Loucy (cell line): Measurements from ENCODE around the gene RPS6KA2.

Experiments used
- EZH2phosphoT487 ChIP-seq: fragments of 200-600 bp; IDR thresholded peaks from 2 replicates; pipeline ENCODE4 v1.6.1; 2018; ENCODE audit warnings: antibody characterized with exemption, mild to moderate bottlenecking, moderate library complexity, borderline replicate concordance
- TF ChIP-seq, protein P1 (sequence below): fragments of 200-600 bp; sonication (generic); conservative IDR thresholded peaks from 2 replicates; pipeline ENCODE4 v1.5.1; 2014; ENCODE audit warnings: mild to moderate bottlenecking, antibody characterized with exemption, low read length

DNA sequence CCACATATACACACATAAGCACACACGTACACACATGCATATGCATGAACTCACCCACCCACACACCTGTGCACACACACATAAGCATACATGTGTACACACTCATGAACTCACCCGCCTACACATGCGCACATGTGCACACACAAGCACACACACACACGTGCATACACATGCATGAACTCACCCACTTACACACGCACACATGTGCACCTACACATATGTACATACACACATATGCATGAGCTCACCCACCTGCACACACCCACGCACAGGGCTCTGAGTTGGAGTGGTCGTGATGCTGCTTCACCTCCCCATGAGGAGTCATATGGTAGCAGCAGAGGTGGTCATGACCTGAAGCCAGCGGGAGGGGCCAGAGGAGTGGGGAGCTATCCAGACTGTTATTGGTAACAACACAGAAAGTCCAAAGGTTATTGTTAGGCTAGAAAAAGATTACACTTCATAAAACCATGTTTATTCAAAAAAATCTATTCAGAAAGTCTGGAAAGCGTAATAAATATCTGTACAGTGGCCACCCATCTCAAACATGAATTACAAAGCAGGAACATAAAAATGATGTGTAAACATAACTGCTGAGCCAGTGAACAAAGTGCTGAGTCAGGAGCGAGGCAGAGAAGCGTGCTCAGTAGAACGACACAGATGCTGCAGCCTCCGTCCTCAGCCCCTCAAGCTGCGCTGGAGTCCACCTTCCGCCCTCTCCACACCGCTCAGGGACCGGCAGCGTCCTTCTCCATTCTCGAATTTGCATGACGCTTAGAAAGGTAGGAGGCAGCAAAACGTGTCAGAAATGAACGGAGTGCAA, 217.9 kb downstream of the RPS6KA2 start:
- TF ChIP-seq, protein P1, sequence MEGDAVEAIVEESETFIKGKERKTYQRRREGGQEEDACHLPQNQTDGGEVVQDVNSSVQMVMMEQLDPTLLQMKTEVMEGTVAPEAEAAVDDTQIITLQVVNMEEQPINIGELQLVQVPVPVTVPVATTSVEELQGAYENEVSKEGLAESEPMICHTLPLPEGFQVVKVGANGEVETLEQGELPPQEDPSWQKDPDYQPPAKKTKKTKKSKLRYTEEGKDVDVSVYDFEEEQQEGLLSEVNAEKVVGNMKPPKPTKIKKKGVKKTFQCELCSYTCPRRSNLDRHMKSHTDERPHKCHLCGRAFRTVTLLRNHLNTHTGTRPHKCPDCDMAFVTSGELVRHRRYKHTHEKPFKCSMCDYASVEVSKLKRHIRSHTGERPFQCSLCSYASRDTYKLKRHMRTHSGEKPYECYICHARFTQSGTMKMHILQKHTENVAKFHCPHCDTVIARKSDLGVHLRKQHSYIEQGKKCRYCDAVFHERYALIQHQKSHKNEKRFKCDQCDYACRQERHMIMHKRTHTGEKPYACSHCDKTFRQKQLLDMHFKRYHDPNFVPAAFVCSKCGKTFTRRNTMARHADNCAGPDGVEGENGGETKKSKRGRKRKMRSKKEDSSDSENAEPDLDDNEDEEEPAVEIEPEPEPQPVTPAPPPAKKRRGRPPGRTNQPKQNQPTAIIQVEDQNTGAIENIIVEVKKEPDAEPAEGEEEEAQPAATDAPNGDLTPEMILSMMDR: no peak
- TF ChIP-seq EZH2phosphoT487: no peak
